ENCODE measurements around the gene HOTAIR.

HOTAIR gene

DNA sequence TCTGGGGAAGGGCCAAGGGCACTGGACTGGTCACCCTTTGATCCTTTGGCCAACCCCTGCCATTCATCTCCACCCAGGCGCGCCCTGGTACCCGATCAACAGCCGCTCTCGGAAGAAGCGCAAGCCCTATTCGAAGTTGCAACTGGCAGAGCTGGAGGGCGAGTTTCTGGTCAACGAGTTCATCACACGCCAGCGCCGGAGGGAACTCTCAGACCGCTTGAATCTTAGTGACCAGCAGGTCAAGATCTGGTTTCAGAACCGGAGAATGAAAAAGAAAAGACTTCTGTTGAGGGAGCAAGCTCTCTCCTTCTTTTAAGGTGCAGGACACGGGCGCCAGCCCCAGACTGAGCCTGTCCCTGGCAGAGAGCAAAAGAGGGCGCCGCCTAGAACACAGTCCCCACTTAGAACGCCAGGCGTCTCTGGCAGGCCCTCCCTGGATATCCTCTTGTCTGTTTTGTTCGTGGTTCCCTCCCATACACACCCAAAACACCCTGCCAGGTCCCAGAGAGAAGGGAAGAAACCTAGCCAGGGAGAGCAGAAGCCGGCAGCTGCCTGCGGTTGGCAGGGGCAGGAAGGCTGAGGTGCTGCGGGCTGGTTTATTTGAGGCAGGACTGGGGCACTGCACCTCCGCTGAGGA lies 18.4 kb downstream of the HOTAIR start:
- no peak for FAIRE-seq

GRCh38 chr12:53955776-53956250 lies 18.9 kb downstream of the HOTAIR start:
- FAIRE-seq = no peak

DNA sequence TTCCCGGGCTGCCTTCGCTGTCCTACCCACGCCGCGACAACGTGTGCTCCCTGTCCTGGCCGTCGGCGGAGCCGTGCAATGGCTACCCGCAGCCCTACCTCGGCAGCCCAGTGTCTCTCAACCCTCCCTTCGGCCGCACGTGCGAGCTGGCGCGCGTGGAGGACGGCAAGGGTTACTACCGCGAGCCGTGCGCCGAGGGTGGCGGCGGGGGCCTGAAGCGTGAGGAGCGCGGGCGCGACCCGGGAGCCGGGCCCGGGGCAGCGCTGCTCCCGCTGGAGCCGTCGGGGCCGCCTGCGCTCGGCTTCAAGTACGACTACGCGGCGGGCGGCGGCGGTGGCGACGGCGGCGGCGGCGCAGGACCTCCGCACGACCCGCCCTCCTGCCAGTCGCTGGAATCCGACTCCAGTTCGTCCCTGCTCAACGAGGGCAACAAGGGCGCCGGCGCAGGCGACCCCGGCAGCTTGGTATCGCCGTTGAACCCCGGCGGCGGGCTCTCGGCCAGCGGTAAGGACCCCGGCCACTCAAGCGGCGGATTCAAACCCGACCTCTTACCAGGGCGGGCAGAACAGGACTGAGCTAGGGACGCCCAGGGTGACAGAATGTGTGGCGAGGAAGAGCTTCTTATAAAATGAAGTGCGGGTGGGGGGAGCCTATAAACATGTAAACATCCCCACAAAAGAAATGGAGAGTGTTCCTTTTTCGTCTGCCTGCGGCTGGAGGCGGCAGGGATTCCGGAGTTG lies 19.5 kb downstream of the HOTAIR start:
- no peak for FAIRE-seq

DNA sequence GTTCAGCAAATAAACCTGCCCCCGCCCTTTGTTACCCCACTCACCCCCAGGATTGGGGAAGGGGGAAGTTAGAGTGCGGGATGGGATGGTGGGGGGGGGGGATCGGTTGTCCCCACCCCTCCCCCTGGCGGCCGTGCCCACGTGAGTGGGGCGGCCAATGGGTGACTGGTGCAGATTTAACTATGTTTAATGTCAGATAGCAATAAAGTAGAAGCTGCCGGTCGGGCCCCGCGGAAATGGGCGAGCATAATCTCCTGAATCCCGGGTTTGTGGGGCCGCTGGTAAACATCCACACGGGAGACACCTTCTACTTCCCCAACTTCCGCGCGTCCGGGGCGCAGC lies 20.1 kb downstream of the HOTAIR start, which contains the start of gene HOXC12:
HOXC12 (plus strand) TSS at position 210 of the 342 bp plus-strand sequence; CDS start at position 237, 27 bp downstream.
- FAIRE-seq = no peak

DNA sequence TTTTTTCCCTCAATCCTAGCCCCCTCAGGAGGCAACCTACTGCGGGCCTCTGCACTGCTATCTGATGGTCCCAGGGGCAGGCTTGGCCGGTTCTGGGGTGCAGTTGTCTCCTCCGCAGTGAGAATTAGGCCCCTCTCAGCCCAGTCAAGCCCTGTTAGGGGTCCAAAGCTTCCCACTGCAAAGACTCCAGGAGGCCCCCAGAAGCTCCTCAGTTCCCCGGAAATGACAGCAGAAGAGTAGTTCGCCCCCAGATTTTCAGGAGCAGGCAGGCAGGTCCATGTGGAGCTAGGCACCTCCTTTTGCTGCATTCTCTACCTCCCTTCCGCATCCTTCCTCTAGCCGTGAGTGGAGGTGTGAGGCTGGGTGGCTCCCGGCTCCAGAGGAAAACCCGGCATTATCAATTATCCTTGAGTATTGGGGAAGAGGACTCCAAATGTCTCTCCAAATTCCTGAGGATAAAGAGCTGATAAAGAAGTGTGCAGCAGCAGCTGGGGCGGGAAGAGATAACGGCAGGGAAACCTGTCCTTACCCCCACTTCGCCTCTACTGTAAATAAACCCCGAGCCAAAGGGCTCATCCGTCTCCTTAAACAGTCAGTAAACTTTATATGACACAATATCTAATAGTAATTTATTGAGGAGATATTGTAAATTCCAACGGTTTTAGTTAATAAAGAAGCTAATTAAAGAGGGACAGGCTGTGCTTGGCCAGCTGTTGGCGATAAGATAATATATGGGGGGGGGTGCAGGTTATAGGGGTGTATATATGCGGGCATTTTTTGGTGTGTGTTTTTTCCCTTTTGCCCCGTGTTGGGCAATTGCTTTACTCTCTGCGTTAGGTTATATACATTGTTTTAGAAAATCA lies 20.7 kb downstream of the HOTAIR start:
- FAIRE-seq = no peak

DNA sequence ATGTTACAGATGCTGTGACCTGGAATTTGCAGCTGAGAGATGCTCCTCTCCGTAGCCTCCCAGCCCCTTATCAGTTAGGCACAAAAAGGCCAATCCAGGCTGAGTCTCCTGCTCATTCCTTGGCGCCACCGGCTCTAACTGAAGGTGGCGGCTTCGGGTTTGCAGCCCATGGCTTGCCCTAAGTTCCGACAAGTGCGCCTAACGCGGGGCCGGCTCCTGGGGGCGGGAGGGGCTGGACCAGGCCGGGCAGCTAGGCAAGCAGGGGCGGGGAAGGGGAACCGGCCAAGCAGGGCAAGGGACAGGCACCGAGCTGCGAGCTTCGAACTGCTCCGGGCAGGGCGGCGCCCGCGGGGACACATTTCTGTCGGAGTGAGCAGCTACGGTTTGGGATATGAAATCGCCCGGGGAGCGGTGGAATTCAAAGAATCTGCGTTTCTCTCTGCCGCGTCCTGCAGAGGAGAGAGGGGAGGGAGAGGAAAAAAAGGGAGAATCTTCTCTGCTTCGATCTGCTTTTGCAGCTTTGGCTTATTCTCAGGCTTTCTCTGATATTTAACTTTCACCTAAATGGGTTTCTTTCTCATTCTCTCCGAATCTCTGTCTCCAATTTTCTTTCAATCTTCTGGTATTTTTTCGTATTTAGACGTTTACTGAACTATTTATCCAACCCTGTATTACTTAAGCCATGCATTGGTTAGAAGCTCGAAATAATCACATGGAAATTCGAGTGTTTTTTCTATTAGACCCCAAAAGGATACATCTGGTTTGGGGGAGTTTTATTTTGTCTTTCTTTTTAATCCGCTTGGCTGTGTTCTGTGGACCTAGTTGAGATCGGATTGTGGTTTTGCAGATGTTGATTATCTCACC lies 21.7 kb downstream of the HOTAIR start:
- no peak for FAIRE-seq

DNA sequence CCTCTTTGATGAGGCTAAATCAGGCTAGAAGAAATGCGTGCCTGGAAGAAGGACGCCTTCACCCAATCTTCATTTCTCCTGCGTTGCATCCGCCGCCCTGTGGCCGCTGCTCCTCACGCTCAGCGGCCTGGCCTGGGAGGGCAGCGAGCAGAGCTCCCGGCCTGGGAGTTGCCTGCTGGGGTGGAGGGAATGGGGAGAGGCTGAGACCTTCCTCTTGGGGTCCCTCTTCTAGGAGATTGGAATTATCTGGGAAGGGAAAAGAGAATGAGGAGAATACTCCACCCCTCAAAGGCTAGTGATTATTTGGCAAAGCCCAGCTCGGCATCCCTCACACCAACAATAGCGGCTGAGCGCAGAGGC lies 22.4 kb downstream of the HOTAIR start:
- no peak for FAIRE-seq

- no peak for FAIRE-seq
Observed at GRCh38 chr12:53951577-53952334, 23.0 kb downstream of the HOTAIR start.

GRCh38 chr12:53950789-53951576 lies 23.8 kb downstream of the HOTAIR start:
- no peak for FAIRE-seq

DNA sequence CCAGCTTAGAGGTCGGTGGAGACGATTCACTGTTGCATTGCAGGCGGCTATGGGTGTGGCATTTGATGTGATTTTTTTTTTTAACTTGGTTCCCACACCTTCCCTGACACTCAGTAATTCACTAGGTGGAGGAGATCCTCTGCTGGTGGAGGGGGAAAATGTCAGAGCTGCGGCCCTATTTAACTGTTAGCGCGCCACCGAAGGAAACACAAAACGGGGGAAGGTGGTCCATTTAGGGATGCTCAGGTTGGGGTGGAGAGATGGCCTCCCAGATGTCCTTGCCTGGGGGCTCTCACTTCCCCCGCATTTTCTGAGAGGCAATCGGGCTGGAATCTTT lies 24.3 kb downstream of the HOTAIR start:
- no peak for FAIRE-seq

DNA sequence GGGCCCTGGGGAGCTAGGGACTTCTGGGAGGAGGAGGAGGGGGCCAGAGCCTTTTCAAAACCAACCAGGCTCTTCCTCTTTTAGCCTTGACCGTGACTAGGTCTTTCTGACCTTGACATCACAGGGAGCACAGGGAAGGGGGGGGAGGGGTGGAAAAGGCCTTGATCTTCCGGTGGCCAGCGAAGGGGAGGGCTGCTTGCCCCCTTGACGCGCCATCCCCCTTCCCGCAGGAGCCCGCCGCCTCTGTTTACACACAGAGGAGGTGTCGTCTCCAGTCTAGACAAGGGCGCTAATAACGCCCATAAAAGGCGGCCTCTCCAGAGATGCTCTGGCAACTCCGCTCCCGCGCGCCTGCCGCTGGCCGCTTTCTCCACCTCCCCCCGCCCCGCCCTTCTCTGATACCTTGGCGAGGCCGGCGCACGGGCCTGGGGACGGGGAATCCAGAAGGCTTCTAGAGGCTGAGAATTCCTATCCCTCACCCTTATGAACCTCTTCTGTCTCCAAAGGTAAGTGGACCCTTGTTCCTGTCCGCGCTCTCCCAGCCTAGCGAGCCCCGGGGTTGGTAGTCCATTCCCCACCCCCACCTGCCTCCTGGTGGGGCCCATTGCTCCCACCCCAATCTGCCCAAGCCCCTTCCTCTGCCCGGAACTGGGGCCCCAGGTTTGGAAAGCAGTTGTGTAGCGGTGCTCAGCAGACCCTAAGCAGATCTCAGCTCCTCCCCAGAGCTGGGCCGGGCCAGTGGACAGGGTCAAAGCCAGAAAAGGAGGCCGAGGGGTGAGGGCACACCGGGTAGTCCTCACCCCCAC lies 24.9 kb downstream of the HOTAIR start:
- FAIRE-seq = no peak

GRCh38 chr12:53948650-53949593 lies 25.8 kb downstream of the HOTAIR start:
- no peak for FAIRE-seq

- FAIRE-seq = no peak
Observed at GRCh38 chr12:53947743-53948142, 27.0 kb downstream of the HOTAIR start.

DNA sequence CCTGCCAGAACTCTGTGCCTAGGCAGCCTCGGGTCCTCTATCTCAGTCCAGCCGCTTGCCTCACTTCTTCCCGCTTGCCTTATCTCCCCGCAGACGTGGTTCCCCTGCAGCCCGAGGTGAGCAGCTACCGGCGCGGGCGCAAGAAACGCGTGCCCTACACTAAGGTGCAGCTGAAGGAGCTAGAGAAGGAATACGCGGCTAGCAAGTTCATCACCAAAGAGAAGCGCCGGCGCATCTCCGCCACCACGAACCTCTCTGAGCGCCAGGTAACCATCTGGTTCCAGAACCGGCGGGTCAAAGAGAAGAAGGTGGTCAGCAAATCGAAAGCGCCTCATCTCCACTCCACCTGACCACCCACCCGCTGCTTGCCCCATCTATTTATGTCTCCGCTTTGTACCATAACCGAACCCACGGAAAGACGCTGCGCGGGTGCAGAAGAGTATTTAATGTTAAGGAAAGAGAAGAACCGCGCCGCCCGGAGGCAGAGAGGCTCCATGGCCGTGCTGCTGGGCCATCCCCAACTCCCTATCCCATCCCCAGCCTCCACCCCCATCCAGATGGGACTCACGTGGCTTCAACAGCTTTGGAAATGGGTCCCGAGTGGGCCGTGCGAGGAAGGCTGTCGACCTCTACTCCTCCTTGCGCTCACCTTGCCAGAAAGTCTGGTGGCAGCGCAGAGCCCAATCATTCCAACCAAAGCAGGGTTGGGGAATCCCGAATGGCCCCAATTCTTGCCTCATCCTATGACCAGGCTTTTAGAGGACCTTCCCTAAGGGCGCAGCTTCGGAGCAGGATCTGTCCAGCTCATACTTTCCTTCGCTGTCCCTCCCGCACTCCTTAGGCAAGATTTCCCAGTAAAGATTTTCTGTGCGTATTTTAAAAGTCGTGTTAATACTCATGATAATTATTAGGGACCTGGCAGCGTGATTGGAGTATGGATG lies 29.6 kb downstream of the HOTAIR start:
- no peak for FAIRE-seq

GRCh38 chr12:53944209-53944608 lies 30.5 kb downstream of the HOTAIR start:
- FAIRE-seq = no peak

GRCh38 chr12:53942467-53942997 lies 32.2 kb downstream of the HOTAIR start:
- FAIRE-seq = no peak

DNA sequence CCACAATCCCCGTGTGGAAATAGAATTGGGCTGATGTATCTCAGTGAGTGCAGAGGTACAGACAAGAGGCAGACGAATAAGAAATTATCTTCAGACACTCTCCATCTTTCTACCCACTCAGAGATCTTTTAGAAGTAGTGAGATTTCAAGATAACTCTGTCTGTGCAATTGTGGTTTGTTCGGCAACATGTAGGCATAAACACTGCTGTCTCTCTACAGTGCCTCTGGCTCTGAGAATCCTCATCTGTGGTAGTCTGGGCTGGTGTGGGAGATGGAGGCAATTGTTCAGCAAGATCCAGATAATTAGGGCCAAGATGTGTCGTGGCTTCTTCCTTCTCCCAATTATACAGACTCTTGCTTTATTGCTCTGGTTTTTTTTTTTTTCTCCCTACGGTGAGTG lies 33.0 kb downstream of the HOTAIR start:
- FAIRE-seq = no peak
